ENCODE measurements around the gene ABCC5.

GRCh38 chr3:183967693-183968092 is 50.0 kb downstream of the ABCC5 start:
- TF ChIP-seq EZH2 (IDR thresholded peaks at IDR 0.05) (no peak), POLR2AphosphoS5 (IDR thresholded peaks at IDR 0.05; ENCODE audit: borderline replicate concordance, low read depth, low read length) (no peak)

All from SK-N-MC (cell line).